Smooth muscle cell of bladder (primary cell): Measurements from ENCODE around the gene CFI. TPM values are rescaled to one million over a fixed set of nuclear protein-coding genes. Genes with fewer than 3 reads are reported as not detected.

Source experiments
- total RNA-seq: library from RNA; depleted of rRNA; stranded (reverse); fragments of >200 nt; gene quantifications from 2 replicates; pipeline ENCODE4 v1.2.3, GENCODE V29; 2014

CFI gene
- total RNA-seq: 1.8 and 6.9 TPM in 2 replicates

DNA sequence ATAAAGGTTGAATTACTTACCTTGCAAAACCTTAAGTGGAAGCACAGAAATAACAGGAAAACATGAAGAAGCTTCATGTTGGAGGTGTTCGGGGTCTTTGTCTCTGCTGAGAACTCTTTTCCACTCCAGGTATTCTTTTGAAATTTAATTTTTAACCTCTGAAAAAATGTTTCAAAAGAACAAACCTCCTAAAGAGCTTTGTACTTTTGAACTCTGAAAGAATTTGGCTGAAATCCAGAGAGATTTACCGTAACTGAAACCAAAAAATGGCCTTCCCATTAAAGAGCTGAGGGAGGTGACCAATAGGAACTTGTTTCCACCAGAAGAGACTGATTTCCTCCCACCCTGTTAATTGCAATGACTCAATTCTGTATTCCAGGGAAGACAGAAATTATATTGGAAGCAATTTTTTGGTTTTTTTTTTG lies at the start of gene CFI:
Gene CFI (minus strand): TSS at position 105 of the 425 bp plus-strand sequence. CDS start 28 bp downstream, at position 77.

GRCh38 chr4:109847896-109848442 lies 46.2 kb upstream of the CFI start, which contains the start of gene LRIT3:
Gene LRIT3 (plus strand): TSS chr4:109848107. CDS start chr4:109848202, 95 bp downstream.

DNA sequence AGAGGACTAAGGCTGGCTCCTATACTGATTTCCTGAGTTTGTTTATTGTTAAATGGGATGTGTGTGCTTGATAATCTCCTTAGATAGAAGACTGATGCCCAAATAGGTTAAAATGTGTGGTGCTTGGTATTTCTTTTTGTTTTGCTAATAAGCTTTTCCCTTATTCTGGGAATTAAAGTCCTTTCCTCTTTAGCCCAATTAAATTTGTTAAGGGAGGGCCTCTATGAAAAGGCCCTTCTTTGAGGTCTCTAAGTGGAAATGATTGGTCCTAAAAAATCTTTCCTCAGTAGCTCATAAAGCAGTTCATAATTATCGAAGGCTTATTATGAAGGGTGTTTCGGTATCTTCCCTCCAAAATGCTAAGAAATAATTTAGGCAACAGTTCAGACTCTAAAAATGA lies 25.9 kb upstream of the CFI start, which contains the start of gene RRH:
Gene RRH (plus strand): TSS at position 301 of the 400 bp plus-strand sequence. CDS start 56 bp downstream, at position 357.

DNA sequence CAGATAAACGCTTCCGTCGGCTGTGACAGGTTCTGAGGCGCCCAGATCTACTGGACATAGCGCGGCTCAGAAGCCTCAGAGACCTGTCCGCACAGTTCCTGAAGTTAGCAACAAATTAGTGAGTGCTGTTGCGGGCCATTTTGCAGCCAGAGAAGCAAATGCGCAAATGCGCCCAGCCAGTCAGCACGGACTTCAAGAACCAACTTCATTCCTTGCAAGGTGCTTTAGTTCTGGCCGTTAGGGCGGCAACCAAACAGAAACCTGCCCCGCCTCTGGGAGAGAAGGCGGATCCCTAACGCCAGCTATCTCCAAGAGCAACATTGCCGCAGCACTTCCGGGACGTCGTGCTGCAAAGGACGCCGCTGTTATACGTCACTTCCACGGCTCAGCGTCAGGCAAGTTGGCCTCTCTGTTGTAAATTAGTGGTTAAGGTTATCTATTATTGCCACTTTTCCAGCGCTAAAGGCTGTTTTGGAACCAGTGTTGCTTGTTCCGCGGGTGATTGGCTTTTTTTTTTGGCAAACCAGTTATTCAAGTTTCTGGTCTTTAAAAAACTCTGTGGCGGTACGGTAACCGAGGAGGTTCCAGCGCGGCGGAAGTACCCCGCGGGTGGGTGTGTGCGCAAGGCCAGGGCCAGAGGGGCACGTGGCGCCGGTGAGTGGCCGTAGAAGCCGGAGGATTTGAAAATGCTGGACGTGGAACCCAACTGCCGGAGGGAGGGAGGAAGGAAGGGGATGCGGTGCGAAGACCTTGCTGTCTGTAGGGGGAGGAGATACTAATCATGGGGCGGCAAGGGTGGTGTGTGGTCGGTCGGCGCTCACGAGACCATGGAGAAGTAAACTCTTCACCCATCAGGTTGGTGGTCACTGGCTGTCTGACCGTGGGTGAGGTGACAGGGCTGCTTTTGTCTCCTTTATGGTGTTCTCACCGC lies 13.6 kb upstream of the CFI start, which contains the start of gene GAR1:
Gene GAR1 (plus strand): TSS at position 612 of the 931 bp plus-strand sequence. CDS start 403 bp downstream, outside the sequence.

DNA sequence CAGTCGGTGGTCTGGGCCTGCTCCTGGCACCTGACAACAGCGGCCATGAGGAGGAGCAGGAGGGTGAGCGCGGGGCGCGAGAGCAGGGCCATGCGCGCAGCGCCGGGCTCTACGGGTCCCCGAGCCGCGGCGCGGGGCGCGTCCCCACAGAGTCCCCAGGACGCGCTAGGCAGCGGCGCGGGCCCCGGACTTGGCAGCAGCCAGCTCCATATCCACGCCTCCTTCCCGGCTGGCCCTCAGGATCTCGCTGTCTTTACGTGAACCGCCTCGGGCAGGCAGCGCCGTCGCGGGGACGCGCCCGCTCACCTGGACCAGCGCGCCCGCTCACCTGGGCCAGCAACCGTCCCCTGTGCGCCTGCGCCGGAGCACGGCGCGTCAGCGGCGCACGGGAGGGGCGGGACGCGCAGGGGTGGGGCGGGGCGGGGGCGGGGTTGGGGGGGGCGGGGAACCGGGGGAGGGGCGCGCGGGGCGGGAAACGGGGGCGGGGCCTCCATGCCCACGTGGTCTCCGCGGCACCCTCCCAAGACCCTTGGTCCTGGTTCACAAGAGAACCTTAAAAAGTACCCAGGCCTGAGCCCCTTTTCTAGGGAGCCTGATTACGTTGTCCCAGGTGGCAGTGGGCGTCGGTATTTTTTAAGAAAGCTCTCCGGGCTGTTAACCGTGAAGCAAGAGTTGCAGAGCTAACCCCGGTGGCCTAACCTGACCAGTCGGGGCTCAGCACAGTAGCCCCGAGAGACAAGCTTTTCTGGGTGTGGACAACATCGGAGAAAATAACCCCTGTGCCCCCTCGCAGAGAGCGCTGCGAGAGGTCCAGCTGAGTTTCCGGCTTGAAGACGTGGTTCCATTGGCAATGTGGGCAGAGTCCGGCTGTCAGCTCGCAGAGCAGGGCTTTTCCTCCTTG lies 71.8 kb downstream of the CFI start, which contains the start of gene PLA2G12A:
Gene PLA2G12A (minus strand): TSS at position 353 of the 901 bp plus-strand sequence. CDS start 261 bp downstream, at position 92.

DNA sequence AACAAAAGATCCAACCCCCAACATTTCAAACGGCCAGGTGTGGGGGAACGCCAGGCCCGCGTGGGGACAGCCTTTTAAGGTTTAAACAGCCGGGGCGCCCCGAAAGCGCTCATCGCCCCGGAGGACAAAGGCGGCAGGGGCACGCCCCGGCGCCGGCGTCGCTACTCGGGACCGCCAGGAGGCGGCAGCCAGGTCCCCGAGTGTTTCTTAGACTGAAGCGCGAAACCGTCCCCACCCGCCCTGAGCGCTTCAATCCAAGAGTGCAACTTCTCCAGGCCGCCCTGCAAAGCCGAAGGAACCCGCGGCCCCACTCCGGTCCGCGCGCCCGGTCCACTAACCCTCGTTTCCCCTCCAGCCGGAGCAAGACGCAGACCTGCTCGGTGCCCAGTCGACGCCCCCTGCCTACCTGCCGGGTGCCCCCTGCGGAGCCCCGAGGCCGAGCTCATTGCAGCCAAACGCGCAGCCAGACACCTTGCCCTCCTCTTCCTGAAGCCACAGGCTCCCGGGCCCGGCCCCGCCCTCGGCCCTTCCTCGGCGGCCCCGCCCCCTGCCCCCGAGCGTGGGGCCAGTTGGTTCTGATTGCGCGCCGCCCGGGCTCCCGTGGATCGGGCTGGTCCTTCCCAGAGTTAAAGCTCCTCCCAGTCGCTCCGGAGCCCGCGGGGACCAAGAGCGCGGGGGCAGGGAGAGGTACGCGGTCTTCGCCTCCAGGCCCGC lies 98.7 kb downstream of the CFI start, which contains the start of gene CASP6:
Gene CASP6 (minus strand): TSS at position 496 of the 714 bp plus-strand sequence. CDS start 50 bp downstream, at position 446.

Other genes with a start within 250 kb of the CFI start
- 15.0 and 15.6 TPM in 2 replicates for gene MCUB, start 241.8 kb downstream of the CFI start, total RNA-seq
- gene CASP6, start 98.6 kb downstream of the CFI start, total RNA-seq: 21.6 and 23.1 TPM in 2 replicates
- 8.0 and 28.5 TPM in 2 replicates for gene PLA2G12A, start 71.9 kb downstream of the CFI start, total RNA-seq
- 1.9 and 2.1 TPM in 2 replicates for gene GAR1, start 13.8 kb upstream of the CFI start, total RNA-seq
- under 0.01 and 0.09 TPM in 2 replicates for gene RRH, start 26.0 kb upstream of the CFI start, total RNA-seq
- gene LRIT3, start 46.1 kb upstream of the CFI start, total RNA-seq: under 0.01 TPM in 1 of 2 replicates, not detected in the other
- gene EGF, start 110.9 kb upstream of the CFI start, total RNA-seq: 0.37 and 0.43 TPM in 2 replicates